ENCODE results near the gene NMNAT3.

Gene NMNAT3

GRCh38 chr3:139574026-139574947 is 103.5 kb downstream of the NMNAT3 start:
- no peak for DNase-seq

- DNase-seq, result no peak
These were observed 104.7 kb downstream of the NMNAT3 start for GRCh38 chr3:139572847-139573672.

- DNase-seq, result no peak
These were observed 106.1 kb downstream of the NMNAT3 start for GRCh38 chr3:139571711-139572110.

- DNase-seq, result no peak
These were observed 113.4 kb downstream of the NMNAT3 start for GRCh38 chr3:139564294-139564861.

GRCh38 chr3:139561959-139562676 is 115.7 kb downstream of the NMNAT3 start:
- DNase-seq, result peak; percentile 35

GRCh38 chr3:139561255-139561817 is 116.4 kb downstream of the NMNAT3 start:
- DNase-seq, result no peak

- no peak for DNase-seq
These were observed 117.4 kb downstream of the NMNAT3 start for GRCh38 chr3:139560411-139560810.

- DNase-seq, result no peak
These were observed 118.2 kb downstream of the NMNAT3 start for GRCh38 chr3:139559541-139559940.

GRCh38 chr3:139558351-139559266 is 119.2 kb downstream of the NMNAT3 start:
- no peak for DNase-seq

GRCh38 chr3:139557041-139557440 is 120.7 kb downstream of the NMNAT3 start:
- DNase-seq, result peak; percentile 58

GRCh38 chr3:139555249-139555648 is 122.5 kb downstream of the NMNAT3 start:
- DNase-seq, result no peak

GRCh38 chr3:139554628-139555027 is 123.1 kb downstream of the NMNAT3 start:
- no peak for DNase-seq

GRCh38 chr3:139552632-139553365 is 125.0 kb downstream of the NMNAT3 start:
- no peak for DNase-seq

- no peak for DNase-seq
These were observed 129.0 kb downstream of the NMNAT3 start for GRCh38 chr3:139548801-139549200.

GRCh38 chr3:139547666-139548065 is 130.1 kb downstream of the NMNAT3 start:
- no peak for DNase-seq

- no peak for DNase-seq
These were observed 131.0 kb downstream of the NMNAT3 start for GRCh38 chr3:139546772-139547171.

- no peak for DNase-seq
These were observed 136.1 kb downstream of the NMNAT3 start for GRCh38 chr3:139541532-139542288.

GRCh38 chr3:139540651-139541531 is 136.9 kb downstream of the NMNAT3 start:
- no peak for DNase-seq

- no peak for DNase-seq
These were observed 139.0 kb downstream of the NMNAT3 start for GRCh38 chr3:139538733-139539132.

Measured in DMS153 (cell line).